HFFc6 (cell line): ENCODE measurements around the gene CTNND2. TPM values are rescaled to one million over a fixed set of nuclear protein-coding genes. Genes with fewer than 3 reads are reported as not detected.

ENCODE experiments used
- DNase-seq: peaks from one replicate; pipeline ENCODE4 v3.0.0-alpha.2; 2018
- H3K27ac Mint-ChIP-seq: 2 replicates; pipeline ENCODE4 v1.8.0; 2020; ENCODE audit warnings: mild to moderate bottlenecking, mixed read lengths
- H3K27me3 Mint-ChIP-seq: 2 replicates; pipeline ENCODE4 v1.8.0; 2021; ENCODE audit warnings: mild to moderate bottlenecking, moderate library complexity, mixed read lengths; ENCODE audit not compliant: insufficient read depth
- H3K36me3 Mint-ChIP-seq: 2 replicates; pipeline ENCODE4 v1.8.0; 2021; ENCODE audit warnings: low read depth, mixed read lengths
- H3K4me1 Mint-ChIP-seq: 2 replicates; pipeline ENCODE4 v1.8.0; 2020; ENCODE audit warnings: low read depth, mixed read lengths
- H3K4me3 Mint-ChIP-seq: 2 replicates; pipeline ENCODE4 v1.8.0; 2020; ENCODE audit warnings: mild to moderate bottlenecking, moderate library complexity, mixed read lengths
- H3K9me3 Mint-ChIP-seq: 2 replicates; pipeline ENCODE4 v1.8.0; 2020; ENCODE audit warnings: mild to moderate bottlenecking, mixed read lengths
- total RNA-seq, 6 experiments: library from RNA; stranded (reverse); fragmentation: NEBNext Ultra II Directional; extraction: Animal tissue kit (Norgen Biotek cat#: 25700); gene quantifications; 2 replicates in 1 of 6; 3 replicates in 5 of 6; pipeline ENCODE4 v1.2.3, GENCODE V29; 2021
- TF ChIP-seq, protein P1 (sequence below): fragments of 200-600 bp; sonication (generic); IDR thresholded peaks from 2 replicates; pipeline ENCODE4 v1.5.0; 2021; ENCODE audit warnings: antibody characterized with exemption, mild to moderate bottlenecking

CTNND2 gene
- total RNA-seq, 6 experiments from 2014 or later: not detected

DNA sequence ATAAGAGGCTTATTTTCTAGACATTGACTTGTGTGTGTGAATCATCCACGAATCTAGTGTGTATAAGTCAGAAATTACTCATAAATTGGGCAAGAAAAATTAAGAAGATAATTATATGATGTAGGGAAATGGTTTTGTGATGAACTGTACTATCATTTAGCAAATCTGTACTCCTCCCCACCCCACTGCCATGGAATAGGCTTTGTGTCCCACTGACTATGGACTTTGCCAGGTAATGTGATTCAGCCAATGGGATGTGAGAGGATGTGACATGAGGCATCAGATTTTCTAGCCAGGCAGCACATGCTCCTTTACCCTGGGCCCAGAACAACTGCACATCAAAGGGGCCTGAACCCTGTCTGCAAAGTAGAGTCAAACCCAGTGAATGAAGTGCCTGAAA is 406.6 kb downstream of the CTNND2 start:
- TF ChIP-seq, protein P1, sequence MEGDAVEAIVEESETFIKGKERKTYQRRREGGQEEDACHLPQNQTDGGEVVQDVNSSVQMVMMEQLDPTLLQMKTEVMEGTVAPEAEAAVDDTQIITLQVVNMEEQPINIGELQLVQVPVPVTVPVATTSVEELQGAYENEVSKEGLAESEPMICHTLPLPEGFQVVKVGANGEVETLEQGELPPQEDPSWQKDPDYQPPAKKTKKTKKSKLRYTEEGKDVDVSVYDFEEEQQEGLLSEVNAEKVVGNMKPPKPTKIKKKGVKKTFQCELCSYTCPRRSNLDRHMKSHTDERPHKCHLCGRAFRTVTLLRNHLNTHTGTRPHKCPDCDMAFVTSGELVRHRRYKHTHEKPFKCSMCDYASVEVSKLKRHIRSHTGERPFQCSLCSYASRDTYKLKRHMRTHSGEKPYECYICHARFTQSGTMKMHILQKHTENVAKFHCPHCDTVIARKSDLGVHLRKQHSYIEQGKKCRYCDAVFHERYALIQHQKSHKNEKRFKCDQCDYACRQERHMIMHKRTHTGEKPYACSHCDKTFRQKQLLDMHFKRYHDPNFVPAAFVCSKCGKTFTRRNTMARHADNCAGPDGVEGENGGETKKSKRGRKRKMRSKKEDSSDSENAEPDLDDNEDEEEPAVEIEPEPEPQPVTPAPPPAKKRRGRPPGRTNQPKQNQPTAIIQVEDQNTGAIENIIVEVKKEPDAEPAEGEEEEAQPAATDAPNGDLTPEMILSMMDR: no peak
- H3K36me3 Mint-ChIP-seq: no peaks in the 10 kb centered on the region
- no peak overlapping the region for H3K27ac Mint-ChIP-seq
- no peaks in the 10 kb centered on the region for H3K27me3 Mint-ChIP-seq
- H3K4me3 Mint-ChIP-seq: no peak overlapping the region
- no peak for DNase-seq
- H3K9me3 Mint-ChIP-seq: peaks cover 7% of the 10 kb centered on the region
- H3K4me1 Mint-ChIP-seq: no peaks in the 10 kb centered on the region

DNA sequence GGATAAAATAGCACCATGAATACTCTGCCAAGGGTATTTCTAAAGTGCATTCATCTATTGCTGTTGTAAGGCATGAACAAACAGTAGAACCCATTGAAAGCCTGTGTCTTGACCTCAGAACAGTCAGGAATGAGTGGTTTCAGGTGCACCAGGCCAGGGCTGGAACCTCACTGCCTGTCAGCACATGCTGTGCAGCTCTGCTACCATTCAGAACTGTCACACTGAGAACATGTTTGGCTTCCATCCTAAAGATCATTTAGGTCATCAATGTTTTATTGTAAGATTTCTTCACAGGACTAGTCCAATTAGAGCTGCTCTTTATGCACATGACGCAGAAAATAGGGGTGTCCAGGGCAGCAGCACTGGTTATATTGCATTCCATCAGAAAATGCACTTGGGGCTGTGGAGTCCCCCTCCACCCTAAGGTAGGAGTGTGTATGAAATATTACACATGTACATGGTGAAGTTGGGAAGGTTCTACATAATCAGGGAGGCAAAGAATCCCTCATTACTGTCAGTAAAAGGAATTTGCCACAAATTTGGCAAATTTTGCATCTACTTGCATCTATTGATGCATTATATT is 408.0 kb downstream of the CTNND2 start:
- no peaks in the 10 kb centered on the region for H3K27me3 Mint-ChIP-seq
- TF ChIP-seq, protein P1: no peak
- H3K36me3 Mint-ChIP-seq: no peaks in the 10 kb centered on the region

DNA sequence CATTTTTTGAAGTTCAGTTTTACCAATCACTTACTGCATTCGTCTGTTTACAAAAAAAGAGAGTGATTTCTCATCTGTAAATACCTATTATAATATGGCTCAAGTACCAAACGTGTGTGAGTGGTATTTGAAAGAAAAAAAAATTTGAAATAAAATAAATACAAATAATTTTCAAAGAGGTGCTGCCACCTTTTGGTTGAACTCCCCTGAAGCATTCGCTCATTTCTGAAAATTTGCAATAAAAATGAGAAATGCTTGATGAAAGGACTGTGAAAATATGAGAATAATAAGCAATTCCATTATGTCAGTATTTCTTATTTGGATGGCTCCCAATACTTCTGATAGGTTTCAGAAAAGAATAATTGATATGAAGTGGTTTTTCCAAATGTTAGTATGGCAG is 409.9 kb downstream of the CTNND2 start:
- Mint-ChIP-seq H3K36me3 (no peaks in the 10 kb centered on the region), H3K4me1 (no peaks in the 10 kb centered on the region), H3K27me3 (no peaks in the 10 kb centered on the region), H3K27ac (no peak overlapping the region), H3K4me3 (no peak overlapping the region), H3K9me3 (peaks cover 4% of the 10 kb centered on the region; the same call in 1 of the 2 replicates)
- TF ChIP-seq, protein P1: peak; percentile 70
- no peak for DNase-seq

More for the DNA sequence above, 408.0 kb downstream of the CTNND2 start:
- Mint-ChIP-seq H3K4me1 (no peaks in the 10 kb centered on the region), H3K4me3 (no peak overlapping the region), H3K9me3 (peaks cover 4% of the 10 kb centered on the region; the same call in 1 of the 2 replicates), H3K27ac (no peak overlapping the region)
- no peak for DNase-seq

DNA sequence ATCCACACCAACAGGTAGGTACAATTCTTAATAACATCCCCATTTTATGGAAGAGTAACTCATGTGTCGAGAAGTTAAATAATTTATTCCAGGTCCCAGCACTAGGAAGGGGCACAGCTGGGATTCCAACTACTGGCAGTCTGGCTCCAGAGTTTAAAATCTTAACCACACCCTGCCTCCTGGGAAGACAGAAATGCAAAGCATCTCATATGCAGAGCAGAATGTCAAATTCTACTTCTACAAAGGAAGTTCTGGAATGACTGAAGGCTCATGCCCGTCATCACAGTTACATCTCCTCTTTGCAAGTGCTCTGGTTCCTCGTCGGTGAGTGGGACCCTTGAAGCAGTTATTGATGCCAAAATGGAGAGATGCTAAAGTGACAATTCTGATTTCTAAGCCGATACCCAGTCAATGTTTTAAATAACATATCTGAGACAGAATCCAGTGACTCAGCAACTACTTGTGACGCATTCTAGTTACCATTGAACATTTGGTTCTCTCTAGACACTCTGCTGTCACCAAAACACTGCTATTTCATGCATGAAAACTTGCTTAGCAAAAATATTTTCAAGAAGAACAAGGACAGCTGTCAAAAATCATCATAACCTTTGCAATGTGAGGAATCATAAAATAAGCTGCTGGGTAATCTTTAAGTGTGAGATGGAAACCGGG is 412.7 kb downstream of the CTNND2 start:
- Mint-ChIP-seq H3K4me1 (no peaks in the 10 kb centered on the region), H3K4me3 (no peak overlapping the region), H3K36me3 (no peaks in the 10 kb centered on the region), H3K27ac (no peak overlapping the region), H3K27me3 (no peaks in the 10 kb centered on the region), H3K9me3 (no peaks in the 10 kb centered on the region; the same call in 1 of the 2 replicates)
- TF ChIP-seq, protein P1: no peak
- DNase-seq: no peak

DNA sequence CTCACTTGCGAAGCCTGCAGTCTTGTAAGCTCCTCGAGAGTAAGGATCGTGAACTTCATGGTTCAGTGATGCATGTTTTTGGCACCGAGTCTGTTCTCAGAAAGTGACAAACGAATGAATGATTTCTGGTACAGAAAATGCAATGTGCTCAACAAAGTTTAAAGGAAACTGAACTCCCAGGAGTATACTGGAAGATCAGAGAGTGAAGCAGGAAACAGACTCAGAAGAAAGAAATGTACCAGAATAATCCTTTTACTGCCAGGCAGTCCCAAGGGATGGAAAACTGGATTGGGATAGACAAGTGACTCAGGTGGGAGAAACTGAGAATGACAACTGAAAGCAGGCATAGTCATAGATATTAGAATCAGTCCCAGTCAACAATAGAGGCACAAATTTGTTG is 420.6 kb downstream of the CTNND2 start:
- TF ChIP-seq, protein P1: no peak

More for the DNA sequence above, 420.6 kb downstream of the CTNND2 start:
- no peaks in the 10 kb centered on the region for H3K4me1 Mint-ChIP-seq
- no peak for DNase-seq
- no peaks in the 10 kb centered on the region for H3K27me3 Mint-ChIP-seq
- H3K36me3 Mint-ChIP-seq: no peaks in the 10 kb centered on the region
- H3K4me3 Mint-ChIP-seq: no peak overlapping the region
- H3K27ac Mint-ChIP-seq: no peak overlapping the region
- H3K9me3 Mint-ChIP-seq: peaks cover 36% of the 10 kb centered on the region
